NCI-H146 (cell line): ENCODE data around the gene TBX5.

Source experiments
- DNase-seq: peaks from one replicate; lab custom pipeline; 2025; lab: John Stamatoyannopoulos, UW

TBX5 gene

GRCh38 chr12:114320101-114320500 lies 85.8 kb downstream of the TBX5 start:
- DNase-seq = no peak

DNA sequence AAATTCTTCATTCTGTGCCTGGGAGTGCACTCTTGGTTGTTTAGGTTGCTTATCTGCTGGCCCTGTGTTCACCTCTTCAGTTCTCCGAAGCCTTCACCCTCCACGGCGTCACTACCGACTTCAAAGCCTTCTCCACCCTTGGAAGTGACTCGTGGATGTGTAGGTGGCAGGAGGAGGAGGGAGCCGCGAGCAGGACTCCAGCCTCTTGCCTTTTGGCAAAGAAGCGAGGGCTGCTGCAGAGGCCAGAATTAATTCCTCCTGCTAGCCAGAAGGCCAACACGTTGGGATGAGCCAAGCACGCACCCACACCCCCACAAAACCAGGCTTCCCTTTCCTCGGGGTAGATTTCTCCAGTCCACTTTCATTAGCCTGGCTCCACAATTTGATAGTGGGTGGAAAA lies 86.5 kb downstream of the TBX5 start:
- DNase-seq = no peak

DNA sequence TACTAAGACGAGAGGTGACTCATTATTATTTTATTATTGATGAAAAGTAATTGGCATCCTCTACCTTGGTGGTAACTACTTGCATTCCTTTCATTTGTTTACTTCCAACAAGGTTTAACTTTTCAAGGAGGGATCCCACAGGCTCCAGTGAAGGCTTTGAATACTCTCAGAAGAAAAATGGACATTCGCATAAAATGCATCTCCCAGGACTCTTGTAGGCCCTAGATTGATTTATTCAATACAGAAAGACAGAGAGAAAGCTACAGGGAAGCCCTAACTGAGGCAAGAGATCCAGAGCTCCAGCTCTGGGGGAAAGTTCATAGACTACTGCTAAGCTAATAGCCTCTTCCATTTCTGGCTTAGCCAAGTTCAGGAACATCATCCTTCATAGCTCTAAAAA lies 87.0 kb downstream of the TBX5 start:
- DNase-seq = no peak

DNA sequence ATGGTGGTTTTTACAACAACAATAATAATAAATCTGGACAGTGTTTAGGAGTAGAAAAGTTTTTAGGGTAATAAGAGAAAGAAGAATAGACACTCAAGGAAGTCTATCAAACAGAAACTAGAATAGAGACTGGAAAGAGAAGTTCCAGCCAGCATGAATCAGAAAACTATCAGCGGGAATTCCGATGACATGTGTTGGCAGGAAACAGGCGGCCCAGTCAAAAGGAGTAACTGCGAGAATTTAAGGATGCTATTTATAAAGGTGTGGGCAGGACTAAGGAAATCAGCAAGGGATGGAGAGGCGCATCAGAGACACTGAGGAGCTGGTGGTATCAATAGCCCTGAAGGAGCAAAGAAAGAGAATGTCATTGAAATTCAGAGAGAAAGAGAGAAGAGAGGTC lies 89.9 kb downstream of the TBX5 start:
- no peak for DNase-seq

GRCh38 chr12:114314974-114315720 lies 90.8 kb downstream of the TBX5 start:
- DNase-seq = no peak

GRCh38 chr12:114314403-114314802 lies 91.5 kb downstream of the TBX5 start:
- no peak for DNase-seq

GRCh38 chr12:114313910-114314309 lies 92.0 kb downstream of the TBX5 start:
- DNase-seq = no peak

- no peak for DNase-seq
Measured at GRCh38 chr12:114311974-114312373, 94.0 kb downstream of the TBX5 start.

DNA sequence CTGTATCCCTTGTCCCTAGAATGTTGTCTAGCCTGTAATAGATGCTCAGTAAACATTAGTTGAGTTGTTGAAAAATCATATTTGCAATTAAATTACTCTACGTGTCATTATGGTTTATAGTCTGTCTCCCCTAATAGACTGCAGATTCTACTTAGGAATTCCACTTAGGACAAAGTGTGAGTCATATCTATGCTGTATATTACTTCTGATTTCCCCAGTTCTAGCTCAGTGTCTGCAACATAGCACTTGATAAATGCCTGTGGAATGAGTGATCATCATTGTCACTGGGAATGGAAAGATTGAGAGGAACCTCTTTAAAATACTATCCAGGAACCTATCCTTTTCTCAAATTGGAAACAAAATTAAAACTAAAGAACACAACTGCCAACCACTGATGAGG lies 99.3 kb downstream of the TBX5 start:
- no peak for DNase-seq

DNA sequence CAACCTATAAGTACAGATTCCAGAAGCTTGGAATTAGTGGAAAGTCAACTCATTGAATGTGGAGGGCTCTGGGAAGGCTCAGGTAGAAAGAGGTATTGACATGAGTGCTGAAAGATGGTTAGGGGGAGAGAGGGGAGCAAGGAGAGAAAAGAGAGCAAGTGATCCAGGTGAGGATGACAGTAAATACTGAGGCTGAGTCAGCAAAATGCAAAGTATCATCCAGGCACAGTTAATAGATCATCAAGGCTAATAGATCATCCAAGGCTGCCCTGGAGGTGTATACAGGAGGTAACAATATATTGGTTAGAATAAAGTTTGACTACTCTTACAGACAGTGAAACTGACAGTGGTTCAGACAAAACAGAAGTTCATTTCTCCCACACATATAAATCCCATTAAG lies 100.5 kb downstream of the TBX5 start:
- no peak for DNase-seq
